ENCODE results near the gene CAMK2A.

DNA sequence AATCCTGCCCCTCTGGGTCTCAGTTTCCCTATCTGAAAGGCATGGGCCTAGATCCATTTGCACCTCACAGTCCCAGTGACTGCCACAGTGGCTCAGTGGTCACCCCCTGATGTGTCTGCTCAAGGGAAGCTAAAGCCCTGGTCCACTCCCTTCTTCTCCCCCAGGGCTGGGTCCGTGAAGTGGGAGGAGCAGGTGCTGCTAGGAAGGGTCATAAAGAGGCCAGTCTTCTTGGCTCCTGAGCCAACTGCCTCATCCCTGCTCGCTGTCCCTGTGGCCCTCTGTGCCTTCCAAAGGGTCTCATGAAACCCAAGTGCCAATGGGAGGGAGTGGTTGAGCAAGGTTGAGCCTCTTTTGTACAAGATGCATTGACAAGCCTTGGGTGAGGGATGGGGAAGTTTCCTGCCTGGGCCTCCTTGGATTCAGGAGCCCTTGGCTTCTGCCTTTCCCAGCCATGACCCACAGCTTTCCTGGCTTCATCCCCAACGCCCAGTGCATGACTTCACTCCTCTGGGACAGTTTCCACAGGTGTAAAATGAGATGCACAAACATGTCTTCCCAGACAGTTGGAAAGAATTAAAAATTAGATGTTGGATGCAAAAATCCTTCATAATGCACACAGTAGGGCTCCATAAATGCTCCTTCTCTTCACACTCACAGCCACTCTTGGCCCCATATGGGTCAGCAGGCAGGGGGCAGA lies 101.3 kb downstream of the CAMK2A start:
- no peak for TF ChIP-seq POLR2A (IDR thresholded peaks at IDR 0.05)
- TF ChIP-seq, protein P1, sequence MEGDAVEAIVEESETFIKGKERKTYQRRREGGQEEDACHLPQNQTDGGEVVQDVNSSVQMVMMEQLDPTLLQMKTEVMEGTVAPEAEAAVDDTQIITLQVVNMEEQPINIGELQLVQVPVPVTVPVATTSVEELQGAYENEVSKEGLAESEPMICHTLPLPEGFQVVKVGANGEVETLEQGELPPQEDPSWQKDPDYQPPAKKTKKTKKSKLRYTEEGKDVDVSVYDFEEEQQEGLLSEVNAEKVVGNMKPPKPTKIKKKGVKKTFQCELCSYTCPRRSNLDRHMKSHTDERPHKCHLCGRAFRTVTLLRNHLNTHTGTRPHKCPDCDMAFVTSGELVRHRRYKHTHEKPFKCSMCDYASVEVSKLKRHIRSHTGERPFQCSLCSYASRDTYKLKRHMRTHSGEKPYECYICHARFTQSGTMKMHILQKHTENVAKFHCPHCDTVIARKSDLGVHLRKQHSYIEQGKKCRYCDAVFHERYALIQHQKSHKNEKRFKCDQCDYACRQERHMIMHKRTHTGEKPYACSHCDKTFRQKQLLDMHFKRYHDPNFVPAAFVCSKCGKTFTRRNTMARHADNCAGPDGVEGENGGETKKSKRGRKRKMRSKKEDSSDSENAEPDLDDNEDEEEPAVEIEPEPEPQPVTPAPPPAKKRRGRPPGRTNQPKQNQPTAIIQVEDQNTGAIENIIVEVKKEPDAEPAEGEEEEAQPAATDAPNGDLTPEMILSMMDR (IDR thresholded peaks at IDR 0.05): no peak

Measured in transverse colon (tissue), 3 donors.